GM18519 (cell line): ENCODE data around the gene TTC7B.

Experiments
- ATAC-seq: cut with Tn5 transposase; IDR thresholded peaks from one replicate; pipeline ENCODE4 v1.9.1; 2021; ENCODE audit warnings: mild to moderate bottlenecking, moderate library complexity; ENCODE audit not compliant: unreplicated experiment, low FRiP score

The TTC7B gene

GRCh38 chr14:90777830-90778485, 38.3 kb downstream of the TTC7B start:
- ATAC-seq, result no peak

- no peak for ATAC-seq
Measured at GRCh38 chr14:90777358-90777757, 38.9 kb downstream of the TTC7B start.

DNA sequence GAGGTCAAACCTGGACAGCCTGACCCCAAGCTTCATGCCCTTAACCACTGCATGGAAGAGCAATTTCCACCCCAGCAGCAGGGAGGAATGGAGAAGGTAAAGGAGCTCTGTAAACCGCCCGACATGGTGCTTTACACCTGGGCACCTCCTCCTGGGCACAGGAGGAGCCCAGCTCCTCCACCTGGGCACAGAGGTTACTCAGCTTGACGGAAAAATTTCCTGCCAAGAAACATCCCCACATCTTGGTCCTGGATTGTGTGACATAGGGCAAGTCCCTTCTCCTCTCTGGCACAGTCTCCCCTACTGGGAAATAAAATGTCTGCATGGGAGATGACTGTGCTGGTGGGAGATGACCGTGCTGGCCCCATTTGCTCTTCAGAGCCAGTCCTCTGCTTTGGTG, 40.8 kb downstream of the TTC7B start:
- ATAC-seq, result no peak

DNA sequence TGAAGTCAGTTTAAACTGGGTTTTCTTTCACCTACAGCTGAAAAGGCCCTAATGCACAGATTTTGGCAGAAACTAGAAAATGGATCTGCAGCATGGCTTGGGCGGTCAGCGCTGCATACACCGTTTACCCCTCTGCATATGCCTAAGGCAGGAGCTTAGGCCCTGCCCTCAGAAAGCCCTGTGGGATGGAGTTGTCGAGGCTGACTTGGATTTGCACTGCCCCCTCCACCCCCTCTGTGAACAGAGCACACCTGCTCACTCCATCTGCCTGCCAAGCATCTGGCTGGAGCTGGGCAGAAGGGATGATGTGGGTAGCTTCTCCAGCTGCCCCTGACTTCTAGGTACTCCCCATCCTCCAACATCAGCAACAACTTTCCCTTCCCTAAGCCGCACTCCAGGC, 41.9 kb downstream of the TTC7B start:
- ATAC-seq, result no peak

DNA sequence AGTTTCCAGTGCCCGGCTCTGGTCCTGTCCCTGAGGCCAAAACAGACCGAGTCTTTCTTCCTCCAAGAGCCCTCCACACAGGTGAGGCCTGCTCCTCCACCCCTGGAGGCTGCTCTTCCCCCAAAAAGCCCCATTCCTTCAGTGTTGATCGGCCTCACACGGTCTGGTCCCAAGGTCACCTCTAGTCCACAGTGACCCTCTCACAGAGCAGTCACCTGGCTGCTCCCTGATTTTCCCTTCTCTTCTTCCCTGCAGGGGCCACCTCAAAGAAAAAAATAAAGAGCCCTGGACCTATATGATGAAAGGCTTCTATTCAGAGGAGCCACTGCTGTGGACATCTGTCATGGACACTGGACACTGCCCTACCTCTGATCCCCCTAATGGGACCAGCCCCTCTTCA, 42.5 kb downstream of the TTC7B start:
- ATAC-seq, result no peak

- no peak for ATAC-seq
Measured at GRCh38 chr14:90773196-90773486, 43.1 kb downstream of the TTC7B start.

- ATAC-seq, result no peak
Measured at GRCh38 chr14:90767899-90768298, 48.3 kb downstream of the TTC7B start.

GRCh38 chr14:90760591-90761316, 55.5 kb downstream of the TTC7B start:
- no peak for ATAC-seq

DNA sequence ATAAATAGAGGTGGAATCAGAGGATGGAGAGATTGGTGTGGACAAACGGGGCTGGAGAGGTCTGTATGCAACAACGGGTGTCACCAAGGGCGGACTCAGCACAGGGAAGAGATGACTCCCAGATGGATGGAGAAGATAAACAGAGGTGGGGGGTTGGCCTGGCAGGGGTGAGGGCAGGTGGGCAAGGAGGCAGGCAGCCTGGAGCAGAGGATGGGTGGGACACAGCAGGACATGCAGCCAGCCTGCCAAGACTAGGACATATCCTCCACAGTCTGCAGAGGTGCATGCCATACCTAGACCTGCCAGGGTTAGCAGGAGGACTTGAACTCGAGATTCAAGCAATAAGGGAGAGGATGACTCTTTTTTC, 56.2 kb downstream of the TTC7B start:
- ATAC-seq, result no peak

DNA sequence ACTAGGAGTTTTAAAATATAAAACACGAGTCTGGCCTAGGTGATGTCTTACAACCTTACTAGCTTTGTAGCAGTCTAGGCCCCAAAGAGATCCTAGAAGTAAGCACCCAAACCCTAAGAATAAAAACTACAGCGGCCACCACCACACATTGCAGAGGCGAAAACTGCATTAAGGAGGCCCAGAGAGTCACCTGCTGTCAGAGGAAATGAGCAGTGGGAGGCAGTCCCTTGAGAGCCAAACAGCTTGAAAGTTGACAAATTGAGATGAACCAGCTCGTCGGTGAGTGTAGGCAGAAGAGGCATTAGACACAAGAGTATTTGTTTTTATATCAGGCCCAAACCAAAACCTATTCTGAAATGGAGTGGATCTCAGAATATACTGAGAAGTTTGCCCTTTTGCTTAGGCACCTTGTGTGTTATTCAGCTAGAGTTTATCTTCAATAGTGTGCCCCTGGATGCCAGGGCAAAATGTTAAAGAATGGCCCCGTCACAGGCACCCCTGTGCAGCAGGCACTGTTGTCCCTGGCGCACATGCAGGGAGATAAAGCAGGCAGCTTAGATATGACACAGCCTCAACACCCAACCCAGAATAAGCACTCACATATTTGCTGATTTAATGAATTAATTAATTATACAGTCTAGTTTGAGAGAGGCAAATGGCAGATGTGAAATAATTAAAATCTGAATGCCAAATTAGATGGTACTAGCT, 56.7 kb downstream of the TTC7B start:
- ATAC-seq, result peak; percentile 59

- ATAC-seq, result no peak
Measured at GRCh38 chr14:90758959-90759358, 57.3 kb downstream of the TTC7B start.

DNA sequence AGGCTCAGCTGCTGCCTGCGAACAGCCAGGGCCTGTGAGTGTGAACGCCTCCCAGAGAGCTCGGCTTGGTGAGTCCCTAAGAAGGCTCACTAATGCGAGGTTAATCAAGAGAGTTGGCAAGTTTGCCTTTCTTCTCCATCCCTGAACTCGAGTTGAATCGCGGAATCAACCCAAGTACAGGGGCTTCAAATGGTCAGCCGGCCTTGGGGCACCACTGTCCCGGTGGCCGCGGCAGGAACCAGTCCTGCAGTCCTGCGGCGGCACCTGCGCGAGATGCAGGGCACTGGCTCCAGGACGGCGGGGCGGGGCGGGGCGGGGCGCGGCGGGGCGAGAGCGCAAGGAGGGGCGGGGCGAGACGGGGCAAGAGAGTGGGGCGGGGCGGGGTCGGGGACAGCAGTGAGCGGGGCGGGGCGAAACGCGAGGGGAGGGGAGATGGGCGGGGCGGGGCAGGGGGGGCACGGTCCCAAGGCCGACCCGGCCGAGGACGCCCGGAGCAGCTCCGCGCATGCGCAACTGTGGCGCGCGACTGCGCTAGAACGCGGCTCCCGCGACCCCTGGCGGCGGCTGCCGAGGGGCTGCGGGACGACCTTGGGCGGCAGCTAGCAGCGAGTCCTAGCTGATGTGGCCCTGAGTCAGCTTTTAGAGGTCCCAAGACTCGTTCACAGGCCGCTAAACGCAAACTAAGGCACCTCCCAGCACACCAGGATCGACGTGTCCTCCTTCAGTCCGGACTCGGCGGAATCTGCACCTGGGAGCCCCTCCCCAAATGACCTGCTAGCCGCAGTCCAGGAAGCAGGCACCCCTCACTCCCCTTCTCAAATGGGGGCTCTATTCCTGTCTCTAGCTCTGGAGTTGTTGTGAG, 58.0 kb downstream of the TTC7B start:
- peak; percentile 65 for ATAC-seq

GRCh38 chr14:90757452-90757851, 58.8 kb downstream of the TTC7B start:
- ATAC-seq, result no peak

GRCh38 chr14:90756755-90757345, 59.4 kb downstream of the TTC7B start:
- ATAC-seq, result no peak

- ATAC-seq, result no peak
Measured at GRCh38 chr14:90755661-90756304, 60.4 kb downstream of the TTC7B start.

- ATAC-seq, result no peak
Measured at GRCh38 chr14:90753456-90754005, 62.7 kb downstream of the TTC7B start.

DNA sequence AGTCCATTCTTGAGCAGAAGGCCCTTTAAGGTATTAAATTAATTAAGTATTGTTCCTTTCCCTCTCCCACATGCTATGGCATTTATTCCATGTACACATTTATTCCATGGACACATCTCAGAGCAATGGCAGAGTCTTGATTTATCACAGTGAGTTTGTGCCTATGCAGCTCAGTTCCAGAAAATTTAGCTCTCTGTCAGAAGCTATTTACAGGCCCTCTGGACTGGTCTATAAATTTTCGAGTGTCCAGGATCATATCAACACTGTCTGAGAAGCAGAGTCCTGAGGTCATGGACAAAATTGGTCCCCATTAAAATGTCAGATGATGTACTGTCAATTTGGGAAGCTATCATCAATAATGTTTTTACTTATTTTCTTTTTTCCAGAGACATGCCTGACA, 65.5 kb downstream of the TTC7B start:
- ATAC-seq, result no peak

DNA sequence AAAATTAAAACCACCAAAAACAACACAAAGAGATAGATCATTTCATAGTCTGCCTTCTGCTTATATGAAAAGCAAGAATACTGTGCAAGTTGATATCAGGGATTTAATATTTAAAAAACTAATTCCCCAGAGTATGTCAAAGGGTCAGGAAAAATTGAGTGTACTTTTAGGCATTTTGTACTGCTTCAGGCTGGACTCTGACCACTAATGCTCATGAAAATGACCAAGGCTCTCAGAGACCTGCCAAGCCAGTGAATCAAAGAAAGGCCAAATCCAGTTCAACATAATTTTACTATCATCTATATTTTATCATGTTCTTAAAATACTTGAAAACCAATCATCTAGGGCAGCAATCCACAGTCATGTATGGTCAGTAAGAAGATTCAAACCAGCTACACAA, 66.0 kb downstream of the TTC7B start:
- no peak for ATAC-seq

GRCh38 chr14:90747909-90748308, 68.3 kb downstream of the TTC7B start:
- no peak for ATAC-seq

GRCh38 chr14:90743826-90744225, 72.4 kb downstream of the TTC7B start:
- no peak for ATAC-seq
